ENCODE measurements around the gene MTUS2.

Gene MTUS2

GRCh38 chr13:29508130-29508875, 688.2 kb downstream of the MTUS2 start:
- DNase-seq (ENCODE audit: low spot score): peak; percentile 77

GRCh38 chr13:29508876-29509252, 688.7 kb downstream of the MTUS2 start:
- no peak for DNase-seq (ENCODE audit: low spot score)

GRCh38 chr13:29509999-29510589, 690.0 kb downstream of the MTUS2 start:
- DNase-seq (ENCODE audit: low spot score): peak; percentile 42

GRCh38 chr13:29510651-29511084, 690.5 kb downstream of the MTUS2 start:
- no peak for DNase-seq (ENCODE audit: low spot score)

GRCh38 chr13:29511106-29511796, 691.1 kb downstream of the MTUS2 start:
- DNase-seq (ENCODE audit: low spot score): no peak

GRCh38 chr13:29511980-29512379, 691.8 kb downstream of the MTUS2 start:
- no peak for DNase-seq (ENCODE audit: low spot score)

- DNase-seq (ENCODE audit: low spot score): peak; percentile 72
Observed at GRCh38 chr13:29513002-29513980, 693.2 kb downstream of the MTUS2 start.

- no peak for DNase-seq (ENCODE audit: low spot score)
Observed at GRCh38 chr13:29513981-29514719, 694.0 kb downstream of the MTUS2 start.

GRCh38 chr13:29514720-29515310, 694.7 kb downstream of the MTUS2 start:
- no peak for DNase-seq (ENCODE audit: low spot score)

GRCh38 chr13:29515372-29515771, 695.2 kb downstream of the MTUS2 start:
- no peak for DNase-seq (ENCODE audit: low spot score)

- DNase-seq (ENCODE audit: low spot score): no peak
Observed at GRCh38 chr13:29516012-29516411, 695.9 kb downstream of the MTUS2 start.

- no peak for DNase-seq (ENCODE audit: low spot score)
Observed at GRCh38 chr13:29516880-29517279, 696.7 kb downstream of the MTUS2 start.

GRCh38 chr13:29519921-29520320, 699.8 kb downstream of the MTUS2 start:
- no peak for DNase-seq (ENCODE audit: low spot score)

- DNase-seq (ENCODE audit: low spot score): no peak
Observed at GRCh38 chr13:29520671-29521070, 700.5 kb downstream of the MTUS2 start.

GRCh38 chr13:29521336-29521735, 701.2 kb downstream of the MTUS2 start:
- no peak for DNase-seq (ENCODE audit: low spot score)

- no peak for DNase-seq (ENCODE audit: low spot score)
Observed at GRCh38 chr13:29522044-29522685, 702.0 kb downstream of the MTUS2 start.

- no peak for DNase-seq (ENCODE audit: low spot score)
Observed at GRCh38 chr13:29523199-29523961, 703.2 kb downstream of the MTUS2 start.

- no peak for DNase-seq (ENCODE audit: low spot score)
Observed at GRCh38 chr13:29524176-29524575, 704.0 kb downstream of the MTUS2 start.

- DNase-seq (ENCODE audit: low spot score): no peak
Observed at GRCh38 chr13:29524641-29525040, 704.5 kb downstream of the MTUS2 start.

GRCh38 chr13:29525757-29526156, 705.6 kb downstream of the MTUS2 start:
- DNase-seq (ENCODE audit: low spot score): no peak
